Activated CD8-positive, alpha-beta memory T cell treated with anti-CD3 and anti-CD28 coated beads, Interleukin-2, amount 50 U/mL, for 1 hour (primary cell): ENCODE results near the gene CABP2.
"Not testable (repeated sequence)": the region's sequence is repeated elsewhere in the genome, so short reads cannot be mapped to it uniquely, and the experiment has no call there.

ENCODE experiments used
- DNase-seq: peaks from one replicate; pipeline ENCODE4 v3.0.0-alpha.2; 2020; ENCODE audit errors: extremely low read depth

The CABP2 gene

DNA sequence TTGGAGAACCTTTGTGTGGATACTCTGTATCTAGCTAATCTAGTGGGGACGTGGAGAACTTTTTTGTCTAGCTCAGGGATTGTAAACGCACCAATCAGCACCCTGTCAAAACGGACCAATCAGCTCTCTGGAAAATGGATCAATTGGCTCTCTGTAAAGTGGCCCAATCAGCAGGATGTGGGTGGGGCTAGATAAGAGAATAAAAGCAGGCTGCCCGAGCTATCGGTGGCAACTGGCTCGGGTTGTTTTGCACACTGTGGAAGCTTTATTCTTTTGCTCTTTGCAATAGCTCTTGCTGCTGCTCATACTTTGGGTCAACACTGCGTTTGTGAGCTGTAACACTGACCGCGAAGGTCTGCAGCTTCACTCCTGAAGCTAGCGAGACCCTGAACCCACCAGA is 46.6 kb downstream of the CABP2 start:
- DNase-seq = not testable (repeated sequence)

DNA sequence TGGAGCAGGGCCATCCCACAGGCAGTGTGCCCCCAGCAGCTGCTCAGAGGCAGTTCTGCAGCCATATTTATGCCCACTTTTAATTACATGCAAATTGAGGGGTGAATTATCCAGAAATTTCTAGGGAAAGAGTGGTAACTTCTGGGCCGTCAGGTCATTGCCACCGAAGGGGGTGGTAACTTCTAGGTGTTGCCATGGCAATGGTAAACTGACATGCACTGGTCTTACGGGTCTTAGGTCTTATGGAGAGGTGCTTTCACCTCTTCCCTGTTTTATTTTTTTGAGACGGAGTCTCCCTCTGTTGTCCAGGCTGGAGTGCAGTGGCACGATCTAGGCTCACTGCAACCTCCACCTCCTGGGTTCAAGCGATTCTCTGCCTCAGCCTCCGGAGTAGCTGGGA is 50.4 kb downstream of the CABP2 start:
- DNase-seq = no peak

DNA sequence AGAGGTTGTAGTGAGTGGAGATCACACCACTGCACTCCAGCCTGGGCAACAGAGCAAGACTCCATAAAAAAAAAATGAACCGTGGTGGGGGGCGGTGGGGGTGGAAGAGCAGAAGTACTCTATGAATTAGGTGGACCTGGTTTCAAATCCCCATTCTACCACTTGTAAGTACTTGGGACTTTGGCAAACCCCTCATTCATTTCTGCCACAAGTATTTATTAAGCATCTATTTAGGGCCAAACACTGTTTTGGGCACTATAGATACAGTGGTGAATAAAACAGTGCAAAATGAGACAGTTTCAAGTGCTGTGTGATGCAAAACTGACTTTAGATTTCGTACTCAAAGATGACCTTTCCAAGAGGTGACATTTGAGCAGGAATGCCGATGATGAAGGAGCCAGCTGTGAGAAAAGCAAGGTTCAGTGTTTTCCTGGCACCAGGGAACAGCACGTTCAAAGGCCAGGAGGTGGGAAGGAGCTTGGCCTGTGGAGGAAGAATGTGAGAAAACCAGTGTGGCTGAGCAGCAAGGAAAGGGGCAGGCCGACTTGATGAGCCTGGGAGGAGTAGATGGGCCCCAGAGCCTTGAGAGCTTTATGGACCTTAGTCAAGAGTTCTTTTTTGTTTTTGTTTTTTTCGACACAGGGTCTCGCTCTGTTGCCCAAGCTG is 52.8 kb downstream of the CABP2 start:
- DNase-seq = no peak

DNA sequence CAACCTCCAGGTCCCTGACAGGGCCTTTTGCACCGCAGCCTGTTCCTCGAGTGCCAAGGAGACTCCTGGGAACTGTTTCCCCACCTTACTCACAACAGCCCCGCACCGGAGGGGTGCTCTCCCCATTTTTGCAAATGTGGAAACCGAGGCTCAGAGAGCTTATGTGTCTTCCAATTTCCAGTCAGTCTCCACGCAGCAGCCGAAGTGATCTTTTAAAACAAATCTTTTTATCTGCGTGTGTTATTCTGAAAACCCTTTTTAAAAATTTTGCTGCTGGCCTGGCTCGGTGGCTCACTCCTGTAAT is 53.8 kb downstream of the CABP2 start:
- DNase-seq = no peak
